ENCODE results near the gene FUOM.
A peak's percentile ranks its signal among the peaks of the same experiment; 100 is the strongest.

Gene FUOM, protein sequence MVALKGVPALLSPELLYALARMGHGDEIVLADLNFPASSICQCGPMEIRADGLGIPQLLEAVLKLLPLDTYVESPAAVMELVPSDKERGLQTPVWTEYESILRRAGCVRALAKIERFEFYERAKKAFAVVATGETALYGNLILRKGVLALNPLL

GRCh38 chr10:133357285-133358161 lies at the start of gene FUOM:
Gene FUOM, minus strand, starts transcription at chr10:133358019. Its CDS starts 12 bp downstream, at chr10:133358007.
- peak; percentile 95 for DNase-seq

DNA sequence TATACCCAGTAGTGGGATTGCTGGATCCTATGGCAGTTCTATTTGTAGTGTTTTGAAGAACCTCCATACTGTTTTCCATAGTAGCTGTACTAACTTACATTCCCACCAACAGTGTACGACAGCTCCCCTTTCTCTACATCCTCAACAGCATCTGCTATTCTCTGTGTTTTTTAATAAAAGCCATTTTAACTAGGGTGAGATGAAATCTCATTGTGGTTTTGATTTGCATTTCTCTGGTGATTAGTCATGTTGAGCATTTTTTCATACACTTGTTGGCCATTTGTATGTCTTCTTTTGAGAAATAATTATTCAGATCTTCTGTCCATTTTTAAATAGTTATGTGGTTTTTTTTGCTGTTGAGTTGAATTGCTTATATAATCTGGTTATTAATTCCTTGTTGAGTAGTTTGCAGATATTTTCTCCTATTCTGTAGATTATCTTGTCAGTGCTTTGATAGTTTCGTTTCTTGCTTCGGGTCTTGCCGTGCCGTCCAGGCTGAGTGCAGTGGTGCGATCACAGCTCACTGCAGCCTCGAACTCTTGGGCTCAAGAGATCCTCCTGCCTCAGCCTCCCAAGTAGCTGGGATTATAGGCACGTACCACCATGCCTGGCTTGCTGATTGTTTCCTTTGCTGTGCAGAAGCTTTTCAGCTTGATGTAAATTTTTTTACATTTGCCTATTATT lies 48.2 kb upstream of the FUOM start:
- no peak for DNase-seq

DNA sequence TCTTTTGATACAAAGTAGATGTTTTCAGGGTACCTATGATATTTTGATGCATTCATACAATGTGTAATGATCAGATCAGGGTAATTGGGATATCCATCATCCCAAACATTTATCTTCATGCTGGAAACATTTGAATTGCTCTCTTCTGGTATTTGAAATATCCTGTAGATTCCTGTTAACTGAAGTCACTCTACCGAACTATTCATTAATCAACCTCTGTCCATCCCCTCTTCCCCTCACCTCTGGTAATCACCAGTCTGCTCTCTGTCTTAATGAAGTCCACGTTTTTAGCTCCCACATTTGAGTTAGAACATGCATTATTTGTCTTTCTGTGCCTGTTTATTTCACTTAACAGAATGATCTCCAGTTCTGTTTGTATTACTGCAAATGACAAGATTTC lies 47.5 kb upstream of the FUOM start:
- DNase-seq = no peak

DNA sequence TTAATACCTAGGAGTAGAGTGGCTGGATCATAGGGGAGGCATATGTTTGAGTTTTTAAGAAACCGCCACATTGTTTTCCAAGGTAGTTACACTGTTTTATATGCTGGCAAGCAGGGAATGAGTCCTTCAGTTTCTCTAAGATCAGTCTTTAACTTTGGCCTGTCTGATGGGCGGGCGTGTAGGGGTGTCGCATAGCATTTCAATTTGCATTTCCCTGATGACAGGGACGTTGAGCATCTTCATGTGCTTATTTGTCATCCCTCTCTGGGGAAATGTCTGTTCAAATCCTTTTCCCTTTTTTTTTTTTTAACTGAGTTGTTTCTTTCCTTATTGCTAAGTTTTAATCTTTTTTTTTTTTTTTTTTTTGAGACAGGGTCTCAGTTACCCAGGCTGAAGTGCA lies 46.0 kb upstream of the FUOM start:
- no peak for DNase-seq

DNA sequence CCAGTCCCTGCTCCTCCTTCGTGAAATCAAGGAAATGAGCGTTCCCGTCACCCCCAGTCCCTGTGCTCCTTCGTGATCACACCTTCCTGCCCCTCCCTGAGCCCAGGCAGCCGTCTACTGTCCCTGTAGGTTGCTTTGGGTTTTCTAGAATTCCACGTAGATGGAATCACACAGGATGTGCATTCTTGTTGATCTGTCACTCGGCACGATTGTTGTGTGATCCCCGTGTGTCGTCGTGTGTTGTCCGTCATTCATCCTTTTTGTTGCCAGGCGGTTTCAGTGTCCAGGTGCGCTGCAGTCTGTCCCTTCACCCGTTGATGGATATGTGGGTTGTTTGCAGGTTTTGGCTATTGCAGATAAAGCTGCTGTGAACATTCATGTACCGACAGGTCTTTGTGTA lies 45.5 kb upstream of the FUOM start:
- no peak for DNase-seq

DNA sequence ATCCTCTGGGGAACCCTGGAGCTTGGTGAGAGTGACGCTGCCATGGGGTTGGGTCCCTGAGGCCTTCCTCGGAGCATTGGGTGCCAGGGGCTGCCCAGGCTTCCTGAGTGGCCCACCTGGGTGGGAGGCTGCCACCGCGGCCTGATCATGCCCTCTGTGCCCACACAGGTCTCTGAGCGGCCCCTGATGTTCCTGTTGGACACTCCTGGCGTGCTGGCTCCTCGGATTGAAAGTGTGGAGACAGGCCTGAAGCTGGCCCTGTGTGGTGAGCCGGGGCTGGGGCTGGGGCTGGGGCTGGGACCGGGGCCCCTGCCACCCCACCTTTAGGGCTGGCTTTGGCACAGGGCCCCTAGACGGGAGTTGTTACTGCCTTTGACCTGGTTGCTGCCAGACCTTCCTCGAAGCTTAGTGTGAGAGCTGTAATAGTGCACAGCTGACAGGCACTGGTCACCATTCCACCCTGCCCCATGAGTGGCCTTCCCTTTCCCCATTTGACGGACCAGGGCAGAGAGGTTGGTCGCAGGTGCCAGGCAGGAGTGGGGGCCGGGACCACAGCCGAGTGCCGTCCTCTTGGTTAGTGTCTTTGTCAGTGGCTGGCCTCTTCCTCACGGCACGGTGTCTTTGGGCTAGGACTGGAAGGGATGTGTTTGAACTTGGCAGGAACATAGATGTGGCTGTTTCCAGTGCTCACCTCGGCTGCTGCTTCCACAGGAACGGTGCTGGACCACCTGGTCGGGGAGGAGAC lies 44.3 kb upstream of the FUOM start:
- DNase-seq = peak; percentile 51

- peak; percentile 48 for DNase-seq
Measured at GRCh38 chr10:133401500-133401899, 43.7 kb upstream of the FUOM start.

DNA sequence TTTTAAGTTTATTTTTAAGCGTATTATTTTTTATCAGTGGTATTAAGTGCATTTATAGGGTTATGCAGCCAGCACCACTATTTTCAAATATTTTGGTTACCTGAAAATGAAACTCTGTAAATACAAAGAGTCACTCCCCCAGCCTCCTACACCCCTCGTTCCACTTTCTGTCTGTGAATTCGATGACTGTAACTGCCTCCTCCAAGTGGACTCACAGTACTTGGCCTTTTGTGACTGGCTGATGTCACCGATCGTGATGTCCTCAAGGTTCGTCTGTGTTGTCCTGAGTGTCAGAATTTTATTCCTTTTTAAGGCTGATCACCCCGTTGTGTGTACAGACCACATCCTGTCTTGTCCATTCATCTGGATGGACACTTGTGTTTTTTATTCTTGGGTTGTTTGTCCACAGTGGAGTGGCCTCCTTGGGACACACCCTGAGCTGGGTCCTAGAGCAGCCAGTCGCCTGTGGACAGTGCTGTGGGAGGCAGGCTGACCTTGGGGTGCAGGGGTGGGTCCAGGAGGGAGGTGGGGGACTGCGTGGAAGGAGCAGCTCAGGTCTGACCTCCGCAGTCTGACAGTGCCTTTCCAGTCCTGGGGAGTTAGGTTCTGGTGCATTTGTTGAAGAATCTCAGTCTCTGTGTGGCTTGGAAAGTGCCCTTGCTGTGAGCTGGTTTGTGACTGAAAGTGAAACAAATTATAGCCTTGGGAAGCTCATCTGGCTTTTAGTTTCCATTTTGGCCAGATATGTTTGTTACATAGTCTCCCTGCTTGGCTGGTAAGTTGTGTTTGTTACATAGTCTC lies 43.0 kb upstream of the FUOM start:
- peak; percentile 54 for DNase-seq

DNA sequence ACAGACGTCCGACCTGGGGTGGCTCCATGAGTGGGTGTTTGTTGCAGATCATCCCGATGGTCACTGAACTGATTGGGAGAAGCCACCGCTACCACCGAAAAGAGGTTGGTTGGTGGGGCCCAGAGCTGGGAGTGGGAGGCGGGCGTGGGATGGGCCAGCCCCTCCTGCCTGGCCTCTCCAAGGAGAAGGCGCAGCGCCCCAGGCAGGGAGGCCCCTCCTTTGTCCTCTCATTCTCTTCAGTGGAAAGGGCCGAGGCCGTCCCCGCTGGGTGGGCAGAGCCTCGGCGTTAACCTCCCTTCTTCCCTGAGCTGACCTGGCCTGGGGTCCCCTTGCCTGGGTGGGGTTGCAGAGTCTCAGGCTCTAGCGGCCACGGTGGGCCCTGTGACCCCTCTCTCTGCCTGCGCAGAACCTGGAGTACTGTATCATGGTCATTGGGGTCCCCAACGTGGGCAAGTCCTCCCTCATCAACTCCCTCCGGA lies 41.3 kb upstream of the FUOM start:
- peak; percentile 48 for DNase-seq

GRCh38 chr10:133397938-133398337 lies 40.1 kb upstream of the FUOM start:
- DNase-seq = peak; percentile 38

GRCh38 chr10:133396035-133396624 lies 38.3 kb upstream of the FUOM start:
- DNase-seq = peak; percentile 53

GRCh38 chr10:133394801-133395221 lies 37.0 kb upstream of the FUOM start:
- DNase-seq = peak; percentile 64

- peak; percentile 98 for DNase-seq
Measured at GRCh38 chr10:133394064-133394663, 36.3 kb upstream of the FUOM start, which contains the start of gene MTG1. Gene MTG1, plus strand, starts transcription at chr10:133394157. Its CDS starts 64 bp downstream, at chr10:133394221.

GRCh38 chr10:133393401-133394063 lies 35.7 kb upstream of the FUOM start:
- peak; percentile 55 for DNase-seq

DNA sequence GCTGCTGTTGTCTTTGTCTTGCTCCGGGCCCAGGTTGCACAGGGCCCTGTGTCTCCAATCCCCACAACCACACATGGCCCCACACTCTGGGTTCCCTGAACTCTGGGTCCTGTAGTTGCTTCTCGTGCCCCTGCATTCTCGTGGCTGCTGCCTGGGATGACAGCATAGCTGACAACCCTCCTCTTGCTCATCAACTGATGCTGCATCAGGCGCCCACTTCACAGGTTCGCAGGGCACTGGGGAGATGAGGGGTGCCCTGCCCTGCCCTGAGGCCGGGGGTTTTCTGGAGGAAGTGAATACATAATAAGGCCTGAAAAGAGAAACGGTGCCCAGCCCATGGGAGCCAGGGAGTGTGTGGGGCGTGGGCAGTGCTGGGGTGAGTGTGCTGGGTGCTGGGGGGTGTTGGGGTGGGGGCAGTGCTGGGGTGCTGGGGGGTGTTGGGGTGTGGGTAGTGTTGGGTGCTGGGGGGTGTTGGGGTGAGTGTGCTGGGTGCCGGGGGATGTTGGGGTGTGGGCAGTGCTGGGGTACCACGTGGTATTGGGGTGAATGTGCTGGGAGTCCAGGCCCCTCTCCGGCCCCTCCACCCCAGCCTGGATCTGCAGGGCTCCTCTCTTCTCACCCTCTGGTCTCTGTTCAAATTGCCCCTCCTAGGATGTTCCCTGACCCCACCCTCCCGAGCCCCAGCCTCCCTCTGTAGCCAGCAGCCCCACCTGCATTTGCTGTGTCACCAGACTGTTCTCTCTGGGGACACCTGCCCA lies 34.1 kb upstream of the FUOM start:
- DNase-seq = peak; percentile 61

DNA sequence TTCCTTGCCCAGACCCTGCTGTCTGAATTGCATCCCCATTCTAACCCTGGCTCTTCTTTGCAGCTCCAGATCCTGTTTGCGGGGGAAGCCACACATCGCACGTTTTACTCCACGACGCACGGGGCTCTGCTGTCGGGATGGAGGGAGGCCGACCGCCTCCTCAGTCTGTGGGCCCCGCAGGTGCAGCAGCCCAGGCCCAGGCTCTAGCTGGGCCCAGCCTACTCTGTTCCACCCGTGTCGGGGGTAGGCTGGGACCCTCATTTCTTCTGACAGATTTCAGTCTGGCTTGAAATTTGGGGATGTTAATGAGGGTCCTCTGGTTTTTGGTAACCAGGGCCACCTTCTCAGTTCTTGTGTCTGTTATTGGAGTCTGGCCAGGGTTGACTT lies 33.4 kb upstream of the FUOM start:
- no peak for DNase-seq

- peak; percentile 66 for DNase-seq
Measured at GRCh38 chr10:133390597-133391248, 32.9 kb upstream of the FUOM start.

- DNase-seq = peak; percentile 68
Measured at GRCh38 chr10:133388973-133389818, 31.4 kb upstream of the FUOM start.
